ENCODE measurements around the gene ARL13B.

GRCh38 chr3:94101860-94102259, 121.9 kb downstream of the ARL13B start:
- TF ChIP-seq GATA2 (IDR thresholded peaks at IDR 0.05; ENCODE audit: low read depth, low read length): no peak
- no peak; the same call in 1 of the 2 replicates for TF ChIP-seq GATA3 (IDR thresholded peaks at IDR 0.05; ENCODE audit: low read depth, low read length)

All from SH-SY5Y (cell line).